ENCODE data around the gene TCP1. TPM values are rescaled to one million over a fixed set of nuclear protein-coding genes. Genes with fewer than 3 reads are reported as not detected.

The TCP1 gene
- total and polyA plus RNA-seq, 9 of the 15 experiments (the other 6 are each of a cell fraction or from before 2014, with no cell fraction given) = 331 to 801 (median 645) TPM

- TF ChIP-seq CBX2 (IDR thresholded peaks at IDR 0.05; ENCODE audit: insufficient read depth, low read length, poor library complexity, severe bottlenecking) (no peak), ZNF696 (CRISPR knock-in tag; conservative IDR thresholded peaks at IDR 0.05) (no peak), ZNF197 (CRISPR knock-in tag; IDR thresholded peaks at IDR 0.05; ENCODE audit: low read depth) (peak; percentile 25; the same call in 1 of the 2 replicates), NCOA6 (IDR thresholded peaks at IDR 0.05) (no peak), SMAD2 (IDR thresholded peaks at IDR 0.05; ENCODE audit: low read depth, low read length) (no peak), PHF21A (IDR thresholded peaks at IDR 0.05; ENCODE audit: borderline replicate concordance, low read depth) (0 out of 2 replicates have a peak, but pooled peaks have one; percentile 18), CBX3 (IDR thresholded peaks at IDR 0.05; ENCODE audit: borderline replicate concordance in 1 of 2, low read length in 2 of 2) (no peak), SP2 (IDR thresholded peaks at IDR 0.05; ENCODE audit: extremely low read depth, low read depth, low read length, poor library complexity, severe bottlenecking) (peak; percentile 19), MCM7 (IDR thresholded peaks at IDR 0.05) (no peak), ZNF347 (CRISPR knock-in tag; IDR thresholded peaks at IDR 0.05; ENCODE audit: low read depth) (no peak), CSDE1 (IDR thresholded peaks at IDR 0.05) (no peak), BDP1 (IDR thresholded peaks at IDR 0.05; ENCODE audit: insufficient read depth, insufficient read length) (no peak), BRF1 (IDR thresholded peaks at IDR 0.05; ENCODE audit: borderline replicate concordance, extremely low read depth, insufficient read length) (no peak), RCOR1 (IDR thresholded peaks at IDR 0.05; ENCODE audit: borderline replicate concordance in 1 of 2, low read depth in 2 of 2, low read length in 2 of 2) (peak in 1 of 2 experiments; percentile 69; a peak in 2 of 4 replicates), ARHGAP35 (IDR thresholded peaks at IDR 0.05; ENCODE audit: partially characterized antibody) (no peak), DPF2 (IDR thresholded peaks at IDR 0.05) (no peak; the same call in none of the 2 replicates), HMGXB4 (CRISPR knock-in tag; IDR thresholded peaks at IDR 0.05) (peak; percentile 53; the same call in 1 of the 2 replicates), DLX4 (CRISPR knock-in tag; IDR thresholded peaks at IDR 0.05) (no peak), EHMT2 (IDR thresholded peaks at IDR 0.05) (no peak), ETV1 (tag; conservative IDR thresholded peaks at IDR 0.05; ENCODE audit: low read depth) (peak; percentile 22; the same call in 1 of the 2 replicates), ZBTB26 (CRISPR knock-in tag; IDR thresholded peaks at IDR 0.05) (0 out of 2 replicates have a peak, but pooled peaks have one; percentile 79), EWSR1 (IDR thresholded peaks at IDR 0.05; ENCODE audit: borderline replicate concordance, low read depth, partially characterized antibody) (no peak)
These were observed at the start of gene TCP1 (continued) for GRCh38 chr6:159789377-159790148.

Measured in K562 (cell line).